Mesodermal cell (in vitro differentiated cells): ENCODE results near the gene RELN.
"Not testable (repeated sequence)": the region's sequence is repeated elsewhere in the genome, so short reads cannot be mapped to it uniquely, and the experiment has no call there.

ENCODE experiments used
- H3K27ac ChIP-seq: 2 replicates; pipeline ENCODE4 v1.7.0; 2013; ENCODE audit warnings: mild to moderate bottlenecking, low read depth, low read length, moderate library complexity; ENCODE audit not compliant: severe bottlenecking
- H3K36me3 ChIP-seq: 2 replicates; pipeline ENCODE4 v1.7.1; 2013; ENCODE audit warnings: mild to moderate bottlenecking, low read length, moderate library complexity; ENCODE audit not compliant: control insufficient read depth, insufficient read depth
- H3K4me1 ChIP-seq: one replicate; pipeline ENCODE4 v1.7.1; 2013; ENCODE audit warnings: mild to moderate bottlenecking, low read length; ENCODE audit not compliant: insufficient read depth, control insufficient read depth, poor library complexity, severe bottlenecking
- H3K4me3 ChIP-seq: 2 replicates; pipeline ENCODE4 v1.7.0; 2013; ENCODE audit warnings: low read length, control low read depth, mild to moderate bottlenecking; ENCODE audit not compliant: insufficient read depth, poor library complexity, severe bottlenecking; ENCODE audit errors: extremely low read depth
- H3K9me3 ChIP-seq: 2 replicates; pipeline ENCODE4 v1.7.1; 2013; ENCODE audit warnings: mild to moderate bottlenecking, low read length, moderate library complexity; ENCODE audit not compliant: control insufficient read depth
- WGBS, 2 experiments: methylation state at CpG; one replicate each; pipeline ENCODE4 v1.1.5; 2013; ENCODE audit warnings: missing lambda C conversion rate in 2 of 2; ENCODE audit not compliant: insufficient coverage in 2 of 2; 5-methylcytosine and 5-hydroxymethylcytosine counted together

RELN gene

DNA sequence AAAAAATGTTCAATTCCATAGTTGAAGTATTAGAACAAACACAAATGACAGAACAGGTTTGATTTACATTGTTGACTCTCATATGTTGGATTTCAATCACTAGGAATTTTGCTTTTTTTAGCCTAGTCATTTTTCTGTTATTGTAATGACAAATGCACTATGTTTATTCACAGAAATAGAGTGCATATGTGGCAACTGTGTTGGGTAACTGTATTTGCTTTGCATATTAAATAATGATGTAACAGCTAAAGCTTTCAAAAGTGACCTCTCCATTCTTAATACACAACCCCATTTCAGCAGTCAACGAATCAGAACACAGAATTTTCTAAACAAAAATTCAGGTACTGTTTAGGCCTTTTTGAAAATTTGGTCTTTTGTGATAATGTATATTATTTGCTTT is 489.5 kb downstream of the RELN start:
- Histone ChIP-seq H3K36me3 (no peaks in the 10 kb centered on the region), H3K9me3 (no peaks in the 10 kb centered on the region), H3K4me3 (no peak overlapping the region), H3K27ac (no peak overlapping the region), H3K4me1 (no peaks in the 10 kb centered on the region)
- no CpG with 5 or more reads among the region's 1 CpG for WGBS, 2 experiments

DNA sequence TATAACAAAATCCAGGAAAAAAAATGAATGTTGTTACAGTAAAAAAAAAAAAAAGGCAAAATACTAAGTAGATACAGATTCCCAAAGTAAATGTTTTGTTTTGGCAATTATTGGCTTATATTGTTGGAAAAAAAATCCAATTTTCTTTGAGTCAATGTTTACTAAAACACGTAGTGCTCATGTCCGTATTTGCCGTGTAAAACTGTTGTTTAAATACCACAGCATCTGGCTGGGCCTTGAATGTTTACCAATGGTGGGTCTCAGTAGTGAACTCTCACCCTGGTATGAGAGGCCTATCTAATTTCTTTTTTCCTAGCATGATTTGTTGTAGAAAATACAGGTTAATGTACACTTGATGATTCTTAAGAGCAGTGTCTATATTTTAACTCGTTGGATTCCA is 502.0 kb downstream of the RELN start:
- Histone ChIP-seq H3K27ac (no peak overlapping the region), H3K9me3 (no peaks in the 10 kb centered on the region)
- WGBS, 2 experiments: 87 to 95% methylated on average over 3 of the region's 4 CpGs

DNA sequence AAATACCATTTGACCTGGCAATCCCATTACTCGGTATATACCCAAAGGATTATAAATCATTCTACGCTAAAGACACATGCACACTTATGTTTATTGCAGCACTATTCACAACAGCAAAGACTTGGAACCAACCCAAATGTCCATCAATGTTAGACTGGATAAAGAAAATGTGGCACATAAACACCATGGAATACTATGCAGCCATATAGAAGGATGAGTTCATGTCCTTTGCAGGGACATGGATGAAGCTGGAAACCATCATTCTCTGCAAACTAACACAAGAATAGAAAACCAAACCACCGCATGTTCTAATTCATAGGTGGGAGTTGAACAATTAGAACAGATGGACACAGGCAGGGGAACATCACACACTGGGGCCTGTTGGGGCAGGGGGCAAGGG is 502.6 kb downstream of the RELN start:
- 88 to 100% methylated on average over 1 of the region's 3 CpGs for WGBS, 2 experiments
- H3K36me3 ChIP-seq: not testable (repeated sequence)

More for the DNA sequence above, 502.0 kb downstream of the RELN start:
- no peak overlapping the region for H3K4me3 ChIP-seq
- no peaks in the 10 kb centered on the region for H3K4me1 ChIP-seq
- no peaks in the 10 kb centered on the region for H3K36me3 ChIP-seq

GRCh38 chr7:103480771-103481170 is 508.7 kb downstream of the RELN start:
- H3K27ac ChIP-seq: no peak overlapping the region
- 68 to 80% methylated on average over 2 of the region's 2 CpGs for WGBS, 2 experiments
- no peaks in the 10 kb centered on the region for H3K36me3 ChIP-seq
- no peaks in the 10 kb centered on the region for H3K9me3 ChIP-seq
- no peaks in the 10 kb centered on the region for H3K4me1 ChIP-seq
- no peak overlapping the region for H3K4me3 ChIP-seq

More for the DNA sequence above, 502.6 kb downstream of the RELN start:
- H3K9me3 ChIP-seq, H3K4me1 ChIP-seq, H3K4me3 ChIP-seq, H3K27ac ChIP-seq: not testable (repeated sequence)

DNA sequence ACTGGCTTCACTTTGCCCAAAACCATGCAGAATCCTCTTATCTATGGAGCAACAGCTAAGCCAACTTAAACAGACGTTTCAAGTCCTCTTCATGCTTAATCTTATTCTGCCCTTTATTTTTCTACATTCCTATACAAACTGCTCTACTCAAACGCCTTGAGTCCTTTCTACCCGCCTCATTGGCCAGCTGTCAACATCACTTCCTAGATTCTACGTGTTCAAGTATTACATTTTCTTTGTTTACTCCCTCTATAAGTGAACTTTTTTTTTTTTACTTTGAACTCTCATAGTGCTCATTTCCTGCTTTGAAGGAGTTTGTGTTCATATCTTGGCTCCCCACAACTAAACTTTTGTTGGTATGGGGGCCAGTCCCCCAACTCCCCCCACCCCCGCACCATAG is 514.5 kb downstream of the RELN start:
- 59 to 69% methylated on average over 3 of the region's 5 CpGs for WGBS, 2 experiments
- H3K36me3 ChIP-seq: no peaks in the 10 kb centered on the region

DNA sequence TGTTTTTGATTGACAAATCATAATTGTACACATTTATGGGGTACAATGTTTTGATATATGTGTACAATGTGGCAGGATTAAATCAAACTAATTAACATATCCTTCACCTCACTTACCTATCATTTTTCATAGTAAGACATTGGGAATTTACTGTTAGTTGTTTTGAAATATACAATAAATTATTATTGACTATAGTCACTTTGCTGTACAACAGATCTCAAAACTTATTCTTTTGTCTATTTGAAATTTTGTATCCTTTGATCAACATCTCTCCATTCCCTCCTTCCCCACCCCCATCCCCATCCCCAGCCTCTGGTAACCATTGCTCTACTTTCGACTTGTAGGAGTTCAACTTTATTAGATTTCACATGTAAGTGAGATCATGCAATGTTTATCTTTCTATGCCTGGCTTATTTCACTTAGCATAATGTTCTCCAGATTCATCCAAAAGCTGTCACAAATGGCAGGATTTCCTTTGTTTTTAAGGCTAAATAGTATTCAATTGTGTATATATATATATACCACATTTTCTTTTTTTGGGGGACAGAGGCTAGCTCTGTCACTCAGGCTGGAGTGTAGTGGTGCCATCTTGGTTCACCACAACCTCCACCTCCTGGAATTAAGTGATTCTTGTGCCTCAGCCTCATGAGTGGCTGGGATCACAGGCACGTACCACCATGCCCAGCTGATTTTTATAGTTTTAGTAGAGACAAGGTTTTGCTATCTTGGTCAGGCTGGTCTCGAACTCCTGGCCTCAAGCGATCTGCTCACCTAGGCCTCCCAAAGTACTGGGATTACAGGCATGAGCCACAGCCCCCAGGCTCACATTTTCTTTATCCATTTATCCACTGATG is 520.1 kb downstream of the RELN start:
- Histone ChIP-seq H3K4me1 (no peaks in the 10 kb centered on the region), H3K36me3 (no peaks in the 10 kb centered on the region), H3K4me3 (no peak overlapping the region), H3K27ac (no peak overlapping the region), H3K9me3 (no peaks in the 10 kb centered on the region)
- 80 to 95% methylated on average over 2 to 3 of the region's 4 CpGs for WGBS, 2 experiments

More for the DNA sequence above, 514.5 kb downstream of the RELN start:
- no peak overlapping the region for H3K27ac ChIP-seq
- H3K9me3 ChIP-seq: no peaks in the 10 kb centered on the region
- no peaks in the 10 kb centered on the region for H3K4me1 ChIP-seq
- H3K4me3 ChIP-seq: no peak overlapping the region

- 30% methylated on average over 2 of the region's 3 CpGs; no CpG with 5 or more reads in 1 of the 2 experiments for WGBS, 2 experiments
- H3K36me3 ChIP-seq: no peaks in the 10 kb centered on the region
- no peaks in the 10 kb centered on the region for H3K4me1 ChIP-seq
- no peak overlapping the region for H3K4me3 ChIP-seq
- H3K27ac ChIP-seq: no peak overlapping the region
- H3K9me3 ChIP-seq: no peaks in the 10 kb centered on the region
Observed at GRCh38 chr7:103466814-103467213, 522.6 kb downstream of the RELN start.

- H3K36me3 ChIP-seq: no peaks in the 10 kb centered on the region
- WGBS, 2 experiments: 84 to 88% methylated on average over 7 of the region's 7 CpGs
- no peaks in the 10 kb centered on the region for H3K4me1 ChIP-seq
- no peak overlapping the region for H3K27ac ChIP-seq
- no peak overlapping the region for H3K4me3 ChIP-seq
- H3K9me3 ChIP-seq: no peaks in the 10 kb centered on the region
Observed at GRCh38 chr7:103462358-103462757, 527.1 kb downstream of the RELN start.

- WGBS, 2 experiments: 10 to 23% methylated on average over 4 to 11 of the region's 17 CpGs
- Histone ChIP-seq H3K4me1 (peaks cover 5% of the 10 kb centered on the region), H3K27ac (no peak overlapping the region), H3K36me3 (no peaks in the 10 kb centered on the region), H3K9me3 (no peaks in the 10 kb centered on the region), H3K4me3 (no peak overlapping the region)
Observed at GRCh38 chr7:103447073-103447960, 542.1 kb downstream of the RELN start.

DNA sequence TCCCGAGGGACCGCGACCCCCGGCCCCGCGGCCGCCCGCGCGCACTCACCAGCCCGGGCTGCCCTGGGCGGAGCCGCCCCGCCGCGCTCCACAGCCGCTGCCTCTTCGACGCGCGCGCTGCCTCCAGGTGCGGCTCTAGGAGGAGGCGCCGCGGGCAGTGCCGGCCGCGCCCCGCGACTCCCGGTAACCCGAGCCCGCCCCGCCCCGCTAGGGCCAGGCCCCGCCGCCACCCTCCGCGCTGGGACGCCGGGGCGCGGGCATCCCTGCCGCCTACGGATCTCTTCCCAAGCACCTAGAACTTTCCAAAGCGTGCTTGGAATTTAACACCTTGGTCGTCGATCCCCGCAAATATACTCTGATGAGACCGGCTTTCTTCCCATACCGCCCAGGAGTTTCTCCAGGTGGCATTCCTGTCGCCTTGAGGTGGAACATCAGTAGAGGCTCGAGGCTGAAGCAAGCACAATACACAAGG is 543.4 kb downstream of the RELN start, which contains the start of gene SLC26A5:
Gene SLC26A5 (minus strand): TSS at position 159 of the 472 bp plus-strand sequence. CDS start 24,693 bp downstream, outside the sequence.
- H3K4me3 ChIP-seq: peak within 1 kb of the TSS; percentile 16
- H3K36me3 ChIP-seq: no peaks in the 10 kb centered on the region
- 4 to 6% methylated on average over 13 to 33 of the region's 54 CpGs for WGBS, 2 experiments
- H3K9me3 ChIP-seq: no peaks in the 10 kb centered on the region
- no peak within 1 kb of the TSS for H3K27ac ChIP-seq
- H3K4me1 ChIP-seq: peaks cover 5% of the 10 kb centered on the region
